HG02852 (cell line): ENCODE measurements around the gene ADCYAP1.
"Not testable (repeated sequence)": the region's sequence is repeated elsewhere in the genome, so short reads cannot be mapped to it uniquely, and the experiment has no call there.

ENCODE experiments used
- ATAC-seq: cut with Tn5 transposase; IDR thresholded peaks from one replicate; pipeline ENCODE4 v1.9.1; 2021; ENCODE audit warnings: mild to moderate bottlenecking, moderate library complexity; ENCODE audit not compliant: unreplicated experiment

The ADCYAP1 gene

GRCh38 chr18:904218-905090 lies at the start of gene ADCYAP1:
Gene ADCYAP1, plus strand, starts transcription at chr18:904871. Its CDS starts 516 bp downstream, at chr18:905387.
- ATAC-seq, result no peak

GRCh38 chr18:857986-858385 lies 46.7 kb upstream of the ADCYAP1 start:
- no peak for ATAC-seq

GRCh38 chr18:864872-865273 lies 39.8 kb upstream of the ADCYAP1 start:
- no peak for ATAC-seq

- no peak for ATAC-seq
Measured at GRCh38 chr18:867257-867656, 37.4 kb upstream of the ADCYAP1 start.

GRCh38 chr18:873426-873825 lies 31.2 kb upstream of the ADCYAP1 start:
- not testable (repeated sequence) for ATAC-seq

GRCh38 chr18:875912-876311 lies 28.8 kb upstream of the ADCYAP1 start:
- ATAC-seq, result no peak

- no peak for ATAC-seq
Measured at GRCh38 chr18:877238-877637, 27.4 kb upstream of the ADCYAP1 start.

GRCh38 chr18:886076-886475 lies 18.6 kb upstream of the ADCYAP1 start:
- ATAC-seq, result no peak

- ATAC-seq, result no peak
Measured at GRCh38 chr18:887716-888115, 17.0 kb upstream of the ADCYAP1 start.

GRCh38 chr18:892316-892715 lies 12.4 kb upstream of the ADCYAP1 start:
- ATAC-seq, result no peak

GRCh38 chr18:896315-896714 lies 8.4 kb upstream of the ADCYAP1 start:
- ATAC-seq, result no peak

- no peak for ATAC-seq
Measured at GRCh38 chr18:901761-902160, 2.9 kb upstream of the ADCYAP1 start.

GRCh38 chr18:902229-902628 lies 2.4 kb upstream of the ADCYAP1 start:
- no peak for ATAC-seq

GRCh38 chr18:903701-904100 lies 970 bp upstream of the ADCYAP1 start:
- ATAC-seq, result no peak

- ATAC-seq, result no peak
Measured at GRCh38 chr18:905307-905947, 756 bp downstream of the ADCYAP1 start.

- ATAC-seq, result no peak
Measured at GRCh38 chr18:905948-906415, 1.3 kb downstream of the ADCYAP1 start.

GRCh38 chr18:906416-907114 lies 1.9 kb downstream of the ADCYAP1 start:
- ATAC-seq, result no peak

GRCh38 chr18:907115-907884 lies 2.6 kb downstream of the ADCYAP1 start:
- ATAC-seq, result no peak

- no peak for ATAC-seq
Measured at GRCh38 chr18:907885-908757, 3.5 kb downstream of the ADCYAP1 start.
